AG04450 (cell line): ENCODE measurements around the gene KIF6. TPM values are rescaled to one million over a fixed set of nuclear protein-coding genes. Genes with fewer than 3 reads are reported as not detected.

ENCODE experiments used
- CTCF ChIA-PET: fragments of 300-600, 350-600 bp; formaldehyde crosslinking; extraction: SDS; loops from one replicate; lab custom pipeline; 2022; ENCODE audit warnings: antibody characterized with exemption, inconsistent platforms; lab: Charles Lee
- POLR2A ChIA-PET: fragments of 350-600 bp; formaldehyde crosslinking; extraction: SDS; loops from one replicate; lab custom pipeline; 2021; ENCODE audit warnings: antibody characterized with exemption, inconsistent platforms; lab: Yijun Ruan, JAX
- DNase-seq: peaks from one replicate; pipeline ENCODE4 v3.0.0-alpha.2; 2011; ENCODE audit warnings: low read depth, low spot score
- H3K27ac ChIP-seq: one replicate; pipeline ENCODE4 v1.5.1; 2012; ENCODE audit warnings: low read depth, low read length, control low read depth
- H3K27me3 ChIP-seq: one replicate; pipeline ENCODE4 v1.6.0; 2012; ENCODE audit warnings: low read length; ENCODE audit not compliant: control insufficient read depth, insufficient read depth
- H3K4me3 ChIP-seq: 2 replicates; pipeline ENCODE4 v1.5.1; 2011; ENCODE audit warnings: mild to moderate bottlenecking, low read depth, low read length, control low read depth
- H3K9me3 ChIP-seq: 2 replicates; pipeline ENCODE4 v1.5.1; 2012; ENCODE audit warnings: low read length; ENCODE audit not compliant: control insufficient read depth, insufficient read depth
- CTCF ChIP-seq: IDR thresholded peaks from 2 replicates; pipeline ENCODE4 v1.5.1; 2011; ENCODE audit warnings: low read depth, low read length, control low read depth, inconsistent platforms
- polyA plus RNA-seq: library from polyadenylated mRNA; depleted of rRNA; stranded (reverse); fragments of >200 nt; gene quantifications from 2 replicates; pipeline ENCODE4 v1.2.3, GENCODE V29; 2011

KIF6 gene
- polyA plus RNA-seq, 1 experiment = 0.02 TPM

- POLR2A ChIA-PET = no interaction called here
Measured at GRCh38 chr6:39335780-39336545, 389.2 kb downstream of the KIF6 start.

GRCh38 chr6:39333644-39334438 lies 391.4 kb downstream of the KIF6 start:
- Histone ChIP-seq H3K9me3 (no peaks in the 10 kb centered on the region), H3K4me3 (no peak overlapping the region), H3K27ac (no peak overlapping the region), H3K27me3 (no peaks in the 10 kb centered on the region)
- DNase-seq = no peak
- TF ChIP-seq CTCF = no peak
- ChIA-PET CTCF (no interaction called here), POLR2A (no interaction called here)

More at GRCh38 chr6:39335780-39336545, 389.2 kb downstream of the KIF6 start:
- H3K27me3 ChIP-seq = no peaks in the 10 kb centered on the region
- no peak overlapping the region for H3K27ac ChIP-seq
- no peak for TF ChIP-seq CTCF
- no peaks in the 10 kb centered on the region for H3K9me3 ChIP-seq
- no peak overlapping the region for H3K4me3 ChIP-seq
- no peak for DNase-seq
- CTCF ChIA-PET = interaction anchor here (0.9 kb wide), 1 partner anchor 12 kb away, joined by 3 read pairs; no protein-coding TSS in a partner anchor

DNA sequence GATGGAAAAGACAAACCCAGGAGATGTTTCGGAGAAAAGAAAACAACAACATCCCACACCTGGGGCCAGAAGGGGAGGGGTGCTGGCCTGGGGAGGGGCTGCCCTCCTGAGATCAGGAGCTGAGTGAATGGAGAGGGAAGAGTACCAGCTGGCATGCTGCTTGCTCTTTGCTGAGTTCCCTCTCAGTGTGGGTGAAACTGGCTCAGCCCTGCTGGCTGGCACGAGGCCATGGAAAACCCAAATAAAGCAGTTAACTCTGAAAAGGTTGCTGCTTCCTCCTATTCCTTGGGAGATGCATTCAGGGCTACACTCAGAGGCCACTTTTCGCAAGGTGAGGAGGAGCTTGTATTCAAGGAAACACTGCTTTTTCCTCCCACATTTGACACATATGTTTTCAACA lies 394.7 kb downstream of the KIF6 start:
- no peak overlapping the region for H3K27ac ChIP-seq
- H3K4me3 ChIP-seq = no peak overlapping the region
- ChIA-PET POLR2A (no interaction called here), CTCF (no interaction called here)
- no peak for DNase-seq
- H3K9me3 ChIP-seq = no peaks in the 10 kb centered on the region
- no peak for TF ChIP-seq CTCF
- no peaks in the 10 kb centered on the region for H3K27me3 ChIP-seq

DNA sequence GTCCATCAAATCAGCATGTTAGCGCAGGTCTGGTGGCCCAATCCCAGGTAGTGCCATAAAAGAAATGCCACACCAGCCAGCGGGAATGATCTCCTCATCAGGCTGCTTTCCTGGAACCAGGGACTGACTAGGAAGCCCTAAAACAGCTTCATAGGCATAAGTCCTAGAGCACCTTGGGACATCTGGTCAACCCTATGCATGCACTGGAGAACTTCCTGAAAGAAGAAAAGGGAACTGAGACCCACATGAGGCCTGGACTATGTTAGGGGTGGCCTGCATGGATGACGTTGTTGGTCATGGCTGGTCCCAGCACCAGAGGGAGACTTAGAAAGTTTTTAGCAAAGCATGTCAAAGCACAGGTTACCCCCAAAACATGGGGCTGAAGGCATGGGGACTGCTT lies 395.2 kb downstream of the KIF6 start:
- H3K9me3 ChIP-seq = no peaks in the 10 kb centered on the region
- CTCF ChIA-PET = no interaction called here
- no peaks in the 10 kb centered on the region for H3K27me3 ChIP-seq
- no peak overlapping the region for H3K4me3 ChIP-seq
- POLR2A ChIA-PET = no interaction called here
- TF ChIP-seq CTCF = no peak
- H3K27ac ChIP-seq = no peak overlapping the region
- no peak for DNase-seq

- POLR2A ChIA-PET = no interaction called here
- DNase-seq = no peak
- Histone ChIP-seq H3K4me3 (no peak overlapping the region), H3K9me3 (no peaks in the 10 kb centered on the region), H3K27me3 (no peaks in the 10 kb centered on the region), H3K27ac (no peak overlapping the region)
- CTCF ChIA-PET = no interaction called here
- TF ChIP-seq CTCF = no peak
Measured at GRCh38 chr6:39328066-39328465, 397.1 kb downstream of the KIF6 start.
